Skeletal muscle satellite cell (primary cell): ENCODE measurements around the gene DNAH2.
"Not testable (repeated sequence)": the region's sequence is repeated elsewhere in the genome, so short reads cannot be mapped to it uniquely, and the experiment has no call there.

Experiments
- H3K27me3 ChIP-seq: 2 replicates; pipeline ENCODE4 v1.7.0; 2013; ENCODE audit warnings: low read length; ENCODE audit not compliant: control insufficient read depth, insufficient read depth
- H3K36me3 ChIP-seq: 2 replicates; pipeline ENCODE4 v1.7.0; 2013; ENCODE audit warnings: mild to moderate bottlenecking, control low read depth, low read length; ENCODE audit not compliant: insufficient read depth
- H3K4me1 ChIP-seq: 2 replicates; pipeline ENCODE4 v1.7.0; 2013; ENCODE audit warnings: low read length; ENCODE audit not compliant: control insufficient read depth, insufficient read depth
- H3K4me2 ChIP-seq: 2 replicates; pipeline ENCODE4 v1.7.0; 2013; ENCODE audit warnings: mild to moderate bottlenecking, low read length
- H3K4me3 ChIP-seq: 2 replicates; pipeline ENCODE4 v1.7.0; 2013; ENCODE audit warnings: low read length
- H3K9ac ChIP-seq: 2 replicates; pipeline ENCODE4 v1.7.0; 2013; ENCODE audit warnings: mild to moderate bottlenecking, low read depth, low read length, moderate library complexity
- H3K9me3 ChIP-seq: replicated peaks from 2 replicates; pipeline ENCODE4 v1.7.0; 2013; ENCODE audit warnings: mild to moderate bottlenecking, control low read depth, low read length

Gene DNAH2

GRCh38 chr17:7792611-7793010 lies 75.1 kb downstream of the DNAH2 start:
- no peaks in the 10 kb centered on the region for H3K9me3 ChIP-seq
- H3K36me3 ChIP-seq = no peaks in the 10 kb centered on the region
- no peak overlapping the region for H3K4me2 ChIP-seq
- no peaks in the 10 kb centered on the region for H3K4me1 ChIP-seq
- no peak overlapping the region for H3K4me3 ChIP-seq
- H3K9ac ChIP-seq = no peak overlapping the region
- H3K27me3 ChIP-seq = peaks cover 17% of the 10 kb centered on the region

GRCh38 chr17:7794075-7794663 lies 76.6 kb downstream of the DNAH2 start:
- Histone ChIP-seq H3K36me3 (no peaks in the 10 kb centered on the region), H3K9ac (no peak overlapping the region), H3K27me3 (peaks cover 17% of the 10 kb centered on the region), H3K4me1 (no peaks in the 10 kb centered on the region), H3K4me2 (no peak overlapping the region), H3K9me3 (no peaks in the 10 kb centered on the region), H3K4me3 (no peak overlapping the region)

- Histone ChIP-seq H3K4me1 (no peaks in the 10 kb centered on the region), H3K4me2 (no peak overlapping the region), H3K4me3 (no peak overlapping the region), H3K27me3 (peaks cover 15% of the 10 kb centered on the region), H3K9me3 (no peaks in the 10 kb centered on the region), H3K36me3 (no peaks in the 10 kb centered on the region), H3K9ac (no peak overlapping the region)
These were observed 80.4 kb downstream of the DNAH2 start for GRCh38 chr17:7797976-7798375.

- no peaks in the 10 kb centered on the region for H3K9me3 ChIP-seq
- H3K27me3 ChIP-seq = peaks cover 13% of the 10 kb centered on the region
- no peak overlapping the region for H3K4me2 ChIP-seq
- H3K36me3 ChIP-seq = no peaks in the 10 kb centered on the region
- no peaks in the 10 kb centered on the region for H3K4me1 ChIP-seq
- no peak overlapping the region for H3K4me3 ChIP-seq
- H3K9ac ChIP-seq = no peak overlapping the region
These were observed 81.3 kb downstream of the DNAH2 start for GRCh38 chr17:7798839-7799238.

- H3K9ac ChIP-seq = no peak overlapping the region
- H3K9me3 ChIP-seq = no peaks in the 10 kb centered on the region
- H3K4me1 ChIP-seq = no peaks in the 10 kb centered on the region
- peaks cover 19% of the 10 kb centered on the region for H3K27me3 ChIP-seq
- no peak overlapping the region for H3K4me3 ChIP-seq
- H3K4me2 ChIP-seq = no peak overlapping the region
- no peaks in the 10 kb centered on the region for H3K36me3 ChIP-seq
These were observed 86.4 kb downstream of the DNAH2 start for GRCh38 chr17:7803981-7804380.

GRCh38 chr17:7806587-7806986 lies 89.0 kb downstream of the DNAH2 start:
- peaks cover 19% of the 10 kb centered on the region for H3K27me3 ChIP-seq
- no peaks in the 10 kb centered on the region for H3K4me1 ChIP-seq
- no peak overlapping the region for H3K4me3 ChIP-seq
- H3K36me3 ChIP-seq = no peaks in the 10 kb centered on the region
- no peaks in the 10 kb centered on the region for H3K9me3 ChIP-seq
- H3K9ac ChIP-seq = no peak overlapping the region
- H3K4me2 ChIP-seq = no peak overlapping the region

GRCh38 chr17:7807206-7807605 lies 89.7 kb downstream of the DNAH2 start:
- Histone ChIP-seq H3K9ac (no peak overlapping the region), H3K36me3 (no peaks in the 10 kb centered on the region), H3K27me3 (peaks cover 19% of the 10 kb centered on the region), H3K4me2 (no peak overlapping the region), H3K4me1 (no peaks in the 10 kb centered on the region), H3K4me3 (no peak overlapping the region), H3K9me3 (no peaks in the 10 kb centered on the region)

- Histone ChIP-seq H3K36me3 (no peaks in the 10 kb centered on the region), H3K9ac (no peak overlapping the region), H3K4me2 (no peak overlapping the region), H3K9me3 (no peaks in the 10 kb centered on the region), H3K27me3 (peaks cover 19% of the 10 kb centered on the region), H3K4me3 (no peak overlapping the region), H3K4me1 (no peaks in the 10 kb centered on the region)
These were observed 91.7 kb downstream of the DNAH2 start for GRCh38 chr17:7809086-7809790.

GRCh38 chr17:7809791-7810343 lies 92.3 kb downstream of the DNAH2 start:
- peaks cover 17% of the 10 kb centered on the region for H3K27me3 ChIP-seq
- H3K9ac ChIP-seq, H3K9me3 ChIP-seq, H3K4me3 ChIP-seq, H3K4me1 ChIP-seq, H3K36me3 ChIP-seq, H3K4me2 ChIP-seq: not testable (repeated sequence)

GRCh38 chr17:7811251-7811650 lies 93.7 kb downstream of the DNAH2 start:
- Histone ChIP-seq H3K27me3 (peaks cover 23% of the 10 kb centered on the region), H3K9ac (no peak overlapping the region), H3K4me1 (no peaks in the 10 kb centered on the region), H3K36me3 (no peaks in the 10 kb centered on the region), H3K4me2 (no peak overlapping the region), H3K9me3 (no peaks in the 10 kb centered on the region), H3K4me3 (no peak overlapping the region)

- Histone ChIP-seq H3K36me3 (no peaks in the 10 kb centered on the region), H3K4me3 (no peak overlapping the region), H3K27me3 (peaks cover 47% of the 10 kb centered on the region), H3K9me3 (no peaks in the 10 kb centered on the region), H3K4me1 (no peaks in the 10 kb centered on the region), H3K4me2 (no peak overlapping the region), H3K9ac (no peak overlapping the region)
These were observed 97.4 kb downstream of the DNAH2 start for GRCh38 chr17:7814969-7815368.
